ENCODE measurements around the gene GTPBP4. TPM values are rescaled to one million over a fixed set of nuclear protein-coding genes. Genes with fewer than 3 reads are reported as not detected.

GTPBP4 gene
- total RNA-seq, 1 experiment from 2014 or later = 163 TPM

- no TSS peak for BruUV-seq (replicated peaks)
- no peaks in the 10 kb centered on the region for H3K9me3 ChIP-seq (ENCODE audit: low read depth, low read length, poor library complexity, severe bottlenecking)
- CTCF ChIA-PET = no interaction called here
- POLR2A ChIA-PET (ENCODE audit: low non-redundant PET) = no interaction called here
- intact Hi-C loops (cut with micrococcal nuclease; ENCODE audit: unreplicated experiment) = no loop called here
- H3K4me1 ChIP-seq (ENCODE audit: insufficient read depth, low read length, poor library complexity, severe bottlenecking) = no peaks in the 10 kb centered on the region
- no peak overlapping the region for H3K4me3 ChIP-seq (ENCODE audit: low read depth, low read length, poor library complexity, severe bottlenecking)
- no peaks in the 10 kb centered on the region for H3K36me3 ChIP-seq (ENCODE audit: insufficient read depth, low read length, poor library complexity, severe bottlenecking)
- no peak overlapping the region for H3K27ac ChIP-seq (ENCODE audit: low read depth, low read length, poor library complexity, severe bottlenecking)
- DNase-seq (ENCODE audit: low spot score) = no peak
- H3K27me3 ChIP-seq (replicated peaks; ENCODE audit: insufficient read depth, low read depth, low read length, poor library complexity) = no peaks in the 10 kb centered on the region
- TF ChIP-seq EZH2 (IDR thresholded peaks at IDR 0.05; ENCODE audit: borderline replicate concordance, low read depth, low read length, poor library complexity, severe bottlenecking) (no peak), CTCF (conservative IDR thresholded peaks at IDR 0.05; ENCODE audit: low read depth, low read length) (no peak)
Measured at GRCh38 chr10:1068380-1069361, 80.4 kb downstream of the GTPBP4 start.

Other genes with a start within 250 kb of the GTPBP4 start
- gene LARP4B, start 56.7 kb upstream of the GTPBP4 start, total RNA-seq (2021) = 101 and 104 TPM in 2 replicates
- gene IDI2, start 37.4 kb downstream of the GTPBP4 start, total RNA-seq (2021) = not detected in 2 replicates
- 84.6 and 111 TPM in 2 replicates for gene IDI1, start 60.7 kb downstream of the GTPBP4 start, total RNA-seq (2021)
- 12.6 and 15.5 TPM in 2 replicates for gene WDR37, start 68.0 kb downstream of the GTPBP4 start, total RNA-seq (2021)